Activated CD8-positive, alpha-beta memory T cell treated with anti-CD3 and anti-CD28 coated beads for 48 hours (primary cell): ENCODE data around the gene MROH2B.

Experiments
- DNase-seq, 3 experiments: peaks; one replicate each; pipeline ENCODE4 v3.0.0-alpha.2; 2020; ENCODE audit warnings: low read depth in 2 of 3, low spot score in 2 of 3

Gene MROH2B

DNA sequence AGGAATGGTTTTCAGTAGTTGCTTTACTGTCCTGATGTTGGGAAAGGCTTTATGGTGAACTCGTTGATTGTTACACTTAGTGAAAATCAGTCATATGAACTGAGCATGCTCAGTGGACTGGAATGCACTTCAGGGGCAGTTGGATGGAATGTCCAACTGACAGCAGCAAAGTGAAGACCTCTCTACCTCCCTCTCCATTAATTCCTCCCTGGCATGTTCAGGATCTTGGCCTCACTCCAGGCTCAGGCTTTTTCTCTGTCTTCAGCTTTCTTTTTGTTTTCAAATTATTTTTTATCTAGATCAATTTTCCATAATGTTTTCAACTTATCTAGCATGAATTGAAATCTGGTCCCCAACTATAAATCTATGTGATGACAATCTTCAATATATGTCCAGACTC lies at the start of gene MROH2B:
TSS of gene MROH2B (minus strand) at position 101 of the 400 bp plus-strand sequence. CDS start 490 bp downstream, outside the sequence.
- DNase-seq, result no peak

DNA sequence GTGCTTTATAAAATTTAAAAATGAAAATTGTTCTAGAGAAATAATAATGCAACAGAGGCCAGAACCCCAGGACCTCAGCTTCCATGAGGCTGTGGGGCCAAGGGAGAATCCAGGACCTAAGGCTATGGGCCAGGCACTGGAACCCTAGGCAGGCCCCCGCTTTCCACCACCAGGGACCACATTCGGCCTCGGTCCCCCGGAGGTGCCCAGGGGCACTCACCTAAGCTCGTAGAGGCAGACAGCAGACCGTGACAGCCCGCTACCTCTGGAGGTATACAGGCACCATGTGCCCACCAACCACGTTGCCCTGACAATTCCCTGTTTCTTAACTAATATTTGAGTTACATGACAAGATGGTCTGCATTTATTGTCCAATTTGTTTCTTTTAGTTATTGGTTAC lies 49.5 kb upstream of the MROH2B start:
- no peak for DNase-seq

- no peak for DNase-seq
These were observed 47.0 kb upstream of the MROH2B start for GRCh38 chr5:41118177-41118576.

DNA sequence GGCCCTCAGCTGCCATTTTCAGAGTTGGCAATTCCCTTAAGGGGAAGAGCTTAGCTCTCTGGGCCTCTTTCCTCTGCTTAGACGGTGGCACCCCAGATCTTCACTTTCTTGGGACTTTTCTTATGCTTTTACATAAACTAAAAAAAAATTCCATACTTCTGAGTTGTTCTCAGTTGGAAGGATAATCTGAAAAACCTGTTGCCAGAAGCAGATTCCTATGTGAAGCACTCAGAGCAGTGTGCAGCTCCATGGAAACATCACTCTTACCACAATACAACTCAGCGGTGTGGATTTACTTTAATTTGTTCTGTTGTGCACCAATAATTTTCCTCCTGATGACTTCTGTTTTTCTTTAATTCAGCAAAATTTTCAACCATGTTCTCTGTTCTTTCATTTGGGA lies 44.1 kb upstream of the MROH2B start:
- DNase-seq, result no peak

DNA sequence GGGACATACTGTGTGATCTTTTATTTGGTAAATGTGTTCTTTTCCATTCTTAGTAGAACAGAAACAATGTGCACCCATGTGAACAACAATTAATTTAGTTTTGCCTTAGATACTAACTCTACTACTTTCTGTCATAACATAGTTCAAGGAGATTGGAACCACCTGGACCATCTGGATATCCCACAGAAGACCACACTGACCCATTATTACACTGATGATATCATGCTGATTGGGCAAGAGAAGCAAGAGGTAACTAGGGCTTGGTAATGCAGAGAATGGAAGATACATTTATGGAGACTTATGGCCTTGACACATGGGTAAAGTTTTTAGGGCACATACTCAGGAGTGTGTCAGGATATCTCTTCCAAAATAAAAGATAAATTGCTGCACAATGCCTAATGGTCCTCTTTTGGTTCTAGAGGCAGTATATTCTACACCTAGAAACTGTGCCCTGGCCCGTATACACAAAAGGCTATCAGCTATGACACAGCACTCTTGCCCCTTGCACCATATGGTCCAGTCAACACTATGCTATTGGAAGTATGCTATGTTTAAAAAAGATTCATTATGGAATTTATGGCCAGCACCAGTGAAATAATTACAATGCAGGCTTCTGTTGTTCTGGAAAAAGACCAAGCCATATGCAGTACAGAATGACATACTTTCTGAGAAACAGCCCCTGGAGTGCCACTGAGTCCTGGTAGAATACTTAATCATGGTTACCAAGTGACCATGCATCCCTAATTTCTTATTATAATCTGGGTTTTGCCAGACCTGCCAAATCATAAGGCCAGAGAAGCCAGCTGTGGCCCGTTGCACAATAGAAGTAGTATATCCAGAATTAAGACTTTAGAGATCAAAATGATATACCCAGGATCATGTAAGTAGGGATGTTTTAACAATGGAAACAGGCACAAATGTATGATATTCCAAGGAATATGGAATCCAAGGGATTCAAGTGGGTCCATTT lies 41.6 kb upstream of the MROH2B start:
- no peak for DNase-seq

GRCh38 chr5:41109186-41109585 lies 38.0 kb upstream of the MROH2B start:
- no peak for DNase-seq

DNA sequence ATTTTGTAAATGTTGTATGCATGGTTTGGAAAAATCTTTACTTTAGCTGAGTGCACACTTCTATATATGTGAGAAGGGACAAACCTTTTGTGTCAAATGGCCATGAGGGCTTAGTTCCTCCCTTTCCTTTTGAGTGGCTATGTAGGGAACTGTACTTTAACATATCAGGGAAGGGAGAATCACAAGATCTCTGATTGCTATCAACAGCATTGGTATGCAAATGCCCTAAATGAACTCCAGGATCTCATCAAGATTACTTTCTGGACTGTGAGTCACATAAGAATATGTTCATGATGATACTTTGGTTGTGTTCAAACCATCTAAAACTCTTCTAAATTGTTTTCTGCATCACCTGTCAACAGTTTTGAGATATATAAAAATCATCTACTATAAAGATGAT lies 31.2 kb upstream of the MROH2B start:
- DNase-seq, result no peak

DNA sequence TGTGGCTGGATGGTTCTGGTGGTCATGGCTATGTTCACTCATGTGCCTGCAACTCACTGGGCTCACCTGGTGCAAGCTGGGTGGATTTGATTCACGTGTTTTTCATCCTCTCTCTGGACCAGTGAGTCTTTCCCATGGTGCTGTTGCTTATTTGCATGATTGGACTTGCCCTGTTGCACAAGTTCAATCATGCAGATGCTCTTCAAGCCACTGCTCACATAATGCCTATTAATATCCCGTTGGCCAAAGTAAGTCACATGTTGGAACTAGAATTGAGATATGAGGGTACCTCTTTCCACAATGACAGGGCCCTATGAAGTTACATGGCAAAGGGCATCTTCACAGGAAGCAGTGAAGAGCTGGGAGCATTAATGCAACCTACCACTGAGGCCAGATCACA lies 26.5 kb upstream of the MROH2B start:
- DNase-seq, result no peak

GRCh38 chr5:41095324-41096101 lies 24.4 kb upstream of the MROH2B start:
- no peak for DNase-seq

GRCh38 chr5:41094871-41095270 lies 23.7 kb upstream of the MROH2B start:
- DNase-seq, result no peak

DNA sequence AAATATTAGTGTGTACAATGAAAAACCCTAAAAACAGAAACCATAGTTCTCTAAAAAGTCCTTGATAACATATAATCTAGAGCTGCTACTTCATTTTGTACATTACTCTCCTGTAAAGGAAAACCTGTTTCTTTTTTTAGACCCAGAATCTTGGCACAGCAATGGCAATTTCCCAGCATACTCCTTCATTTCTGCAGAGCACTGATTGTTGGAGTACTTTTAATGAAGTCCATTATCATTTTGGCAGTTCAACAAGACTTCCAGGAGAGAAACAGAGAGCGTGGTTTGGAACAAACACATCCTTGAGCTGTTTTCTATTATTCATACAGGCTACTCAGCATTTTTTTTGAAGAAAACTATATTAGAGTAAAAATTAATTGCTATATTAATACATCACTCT lies 22.7 kb upstream of the MROH2B start:
- DNase-seq, result no peak

GRCh38 chr5:41087461-41087860 lies 16.3 kb upstream of the MROH2B start:
- no peak for DNase-seq

DNA sequence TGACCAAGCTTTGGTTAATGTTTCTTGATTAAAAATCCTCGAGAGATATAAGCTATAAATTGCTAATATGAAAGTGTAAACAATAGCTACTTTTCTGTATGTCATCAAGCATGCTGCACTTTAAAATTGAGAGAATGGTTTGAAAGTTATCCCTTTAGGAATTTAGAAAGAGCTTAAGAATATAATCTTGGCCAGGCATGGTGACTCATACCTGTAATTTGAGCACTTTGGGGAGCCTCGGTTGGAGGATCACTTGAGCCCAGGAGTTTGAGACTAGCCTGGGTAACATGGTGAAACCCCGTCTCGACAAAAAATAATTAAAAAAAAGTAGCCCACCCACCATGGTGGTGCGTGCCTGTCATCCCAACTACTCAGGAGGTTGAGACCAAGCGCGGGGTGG lies 12.2 kb upstream of the MROH2B start:
- DNase-seq, result no peak

GRCh38 chr5:41071975-41072374 lies 833 bp upstream of the MROH2B start:
- no peak for DNase-seq

GRCh38 chr5:41067714-41068568 lies 3.2 kb downstream of the MROH2B start:
- no peak for DNase-seq

DNA sequence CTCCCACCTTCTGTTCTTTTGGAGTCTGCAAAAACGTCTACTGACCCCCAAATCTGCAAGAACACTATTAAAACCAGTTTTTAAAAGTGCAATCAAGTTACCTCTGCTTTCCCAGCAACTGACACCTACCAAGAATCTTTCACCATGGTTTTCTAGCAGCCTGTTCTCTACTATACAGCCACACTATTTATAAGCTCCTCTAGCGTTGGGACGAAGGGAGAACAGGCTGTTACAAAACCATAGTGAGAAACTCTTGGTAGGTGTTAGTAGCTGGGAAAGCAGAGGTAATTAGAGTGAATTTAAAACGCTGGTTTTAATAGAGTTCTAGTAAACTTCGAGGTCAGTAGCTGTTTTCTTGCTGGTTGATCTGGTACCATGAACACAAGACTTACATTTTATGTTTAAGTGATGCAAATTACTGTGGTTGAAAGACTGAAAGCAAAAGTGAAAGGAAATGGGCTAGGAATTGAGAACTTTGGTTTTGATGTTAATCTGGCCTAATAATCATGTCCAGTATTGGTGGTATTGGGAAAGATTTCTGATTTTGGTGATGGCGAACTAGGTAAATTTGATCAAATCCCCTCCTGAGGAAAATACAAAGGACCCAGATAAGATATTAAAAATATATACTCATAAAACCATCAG lies 5.3 kb downstream of the MROH2B start:
- no peak for DNase-seq

- DNase-seq, result no peak
These were observed 13.2 kb downstream of the MROH2B start for GRCh38 chr5:41057940-41058339.

GRCh38 chr5:41057231-41057630 lies 13.9 kb downstream of the MROH2B start:
- DNase-seq, result no peak

- DNase-seq, result no peak
These were observed 22.2 kb downstream of the MROH2B start for GRCh38 chr5:41048986-41049385.

DNA sequence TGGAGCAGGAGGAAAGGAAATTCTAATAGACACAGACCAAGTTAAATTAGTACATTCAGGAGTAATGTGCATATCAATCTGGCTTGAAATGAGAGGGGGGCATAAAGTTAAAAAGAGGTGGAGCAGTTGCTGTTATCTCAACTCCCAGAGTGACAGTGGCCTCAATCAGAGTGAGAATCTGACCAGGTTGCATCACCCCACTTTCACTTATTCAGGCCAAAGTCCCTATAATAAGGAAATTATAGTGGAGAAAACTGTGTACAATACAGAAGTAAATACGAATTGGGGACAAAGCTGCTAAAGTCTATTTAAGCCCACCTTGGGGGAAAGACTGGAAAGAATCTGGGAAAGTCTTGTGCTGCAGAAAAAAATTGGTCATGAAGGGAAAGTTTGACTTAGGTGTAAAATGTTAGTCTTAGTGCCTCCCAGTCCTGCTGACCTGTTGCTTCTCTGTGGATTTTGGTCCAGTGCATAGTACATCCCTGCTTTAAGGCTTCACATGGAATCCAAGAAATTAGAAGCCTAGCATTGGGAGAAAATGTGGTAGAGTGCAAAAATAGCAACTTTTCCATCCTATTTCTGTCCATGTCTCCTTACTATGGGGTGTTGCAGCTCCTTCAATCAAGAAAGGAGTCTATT lies 27.9 kb downstream of the MROH2B start:
- no peak for DNase-seq
